ENCODE data around the gene GAB3.

DNA sequence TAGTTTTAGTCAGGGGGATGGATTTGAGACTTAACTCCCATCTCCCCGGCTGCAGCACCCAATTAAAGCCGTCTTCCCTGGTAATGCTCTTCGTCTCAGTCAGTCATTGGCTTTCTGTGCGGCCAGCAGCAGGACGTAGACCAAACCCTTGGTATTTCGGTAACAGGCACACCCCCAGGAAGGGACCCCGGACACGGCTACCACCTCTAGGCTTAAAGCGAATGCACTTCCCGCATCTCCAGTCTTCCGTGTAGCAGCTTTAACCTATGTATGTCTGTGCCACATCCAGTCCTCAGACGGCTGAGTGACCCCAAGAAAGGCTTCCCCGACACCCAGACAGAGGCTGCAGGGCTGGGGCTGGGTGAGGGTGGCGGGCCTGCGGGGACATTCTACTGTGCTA, 96.0 kb downstream of the GAB3 start:
- TF ChIP-seq SMC3 (IDR thresholded peaks at IDR 0.05) (no peak), EP300 (IDR thresholded peaks at IDR 0.05) (no peak), MYC (IDR thresholded peaks at IDR 0.05; ENCODE audit: borderline replicate concordance, low read length) (no peak), POLR2A (IDR thresholded peaks at IDR 0.05; ENCODE audit: low read length) (no peak), ZNF302 (CRISPR knock-in tag; IDR thresholded peaks at IDR 0.05) (no peak), ZFP36 (IDR thresholded peaks at IDR 0.05; ENCODE audit: borderline replicate concordance, partially characterized antibody) (no peak)
- TF ChIP-seq, protein P1, sequence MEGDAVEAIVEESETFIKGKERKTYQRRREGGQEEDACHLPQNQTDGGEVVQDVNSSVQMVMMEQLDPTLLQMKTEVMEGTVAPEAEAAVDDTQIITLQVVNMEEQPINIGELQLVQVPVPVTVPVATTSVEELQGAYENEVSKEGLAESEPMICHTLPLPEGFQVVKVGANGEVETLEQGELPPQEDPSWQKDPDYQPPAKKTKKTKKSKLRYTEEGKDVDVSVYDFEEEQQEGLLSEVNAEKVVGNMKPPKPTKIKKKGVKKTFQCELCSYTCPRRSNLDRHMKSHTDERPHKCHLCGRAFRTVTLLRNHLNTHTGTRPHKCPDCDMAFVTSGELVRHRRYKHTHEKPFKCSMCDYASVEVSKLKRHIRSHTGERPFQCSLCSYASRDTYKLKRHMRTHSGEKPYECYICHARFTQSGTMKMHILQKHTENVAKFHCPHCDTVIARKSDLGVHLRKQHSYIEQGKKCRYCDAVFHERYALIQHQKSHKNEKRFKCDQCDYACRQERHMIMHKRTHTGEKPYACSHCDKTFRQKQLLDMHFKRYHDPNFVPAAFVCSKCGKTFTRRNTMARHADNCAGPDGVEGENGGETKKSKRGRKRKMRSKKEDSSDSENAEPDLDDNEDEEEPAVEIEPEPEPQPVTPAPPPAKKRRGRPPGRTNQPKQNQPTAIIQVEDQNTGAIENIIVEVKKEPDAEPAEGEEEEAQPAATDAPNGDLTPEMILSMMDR (IDR thresholded peaks at IDR 0.05), result no peak

All from A549 (cell line).